ENCODE measurements around the gene ERBB2.

ERBB2 gene

GRCh38 chr17:39665642-39666224 lies 34.1 kb upstream of the ERBB2 start:
- no peak for DNase-seq (ENCODE audit: low spot score)

GRCh38 chr17:39666231-39666600 lies 33.6 kb upstream of the ERBB2 start:
- no peak for DNase-seq (ENCODE audit: low spot score)

GRCh38 chr17:39666601-39667261 lies 33.1 kb upstream of the ERBB2 start:
- no peak for DNase-seq (ENCODE audit: low spot score)

- no peak for DNase-seq (ENCODE audit: low spot score)
These were observed 32.5 kb upstream of the ERBB2 start for GRCh38 chr17:39667262-39667944.

GRCh38 chr17:39667945-39668924 lies 31.6 kb upstream of the ERBB2 start, which contains the start of gene PNMT:
Gene PNMT, plus strand, starts transcription at chr17:39668453. Its CDS starts 23 bp downstream, at chr17:39668476.
- peak; percentile 60 for DNase-seq (ENCODE audit: low spot score)

GRCh38 chr17:39669897-39670735 lies 29.7 kb upstream of the ERBB2 start:
- no peak for DNase-seq (ENCODE audit: low spot score)

GRCh38 chr17:39670746-39671145 lies 29.1 kb upstream of the ERBB2 start:
- no peak for DNase-seq (ENCODE audit: low spot score)

GRCh38 chr17:39671651-39672521 lies 28.0 kb upstream of the ERBB2 start:
- no peak for DNase-seq (ENCODE audit: low spot score)

GRCh38 chr17:39672522-39673334 lies 27.1 kb upstream of the ERBB2 start:
- DNase-seq (ENCODE audit: low spot score): no peak

- DNase-seq (ENCODE audit: low spot score): no peak
These were observed 26.4 kb upstream of the ERBB2 start for GRCh38 chr17:39673335-39674081.

GRCh38 chr17:39674179-39674578 lies 25.7 kb upstream of the ERBB2 start:
- no peak for DNase-seq (ENCODE audit: low spot score)

GRCh38 chr17:39674702-39675389 lies 25.0 kb upstream of the ERBB2 start:
- DNase-seq (ENCODE audit: low spot score): no peak

- no peak for DNase-seq (ENCODE audit: low spot score)
These were observed 24.3 kb upstream of the ERBB2 start for GRCh38 chr17:39675390-39676082.

GRCh38 chr17:39676198-39676819 lies 23.6 kb upstream of the ERBB2 start:
- DNase-seq (ENCODE audit: low spot score): peak; percentile 30

GRCh38 chr17:39677072-39677471 lies 22.8 kb upstream of the ERBB2 start:
- DNase-seq (ENCODE audit: low spot score): no peak

GRCh38 chr17:39677542-39678339 lies 22.1 kb upstream of the ERBB2 start:
- DNase-seq (ENCODE audit: low spot score): no peak

All from hematopoietic multipotent progenitor cell treated with erythropoietin and hydrocortisone succinate and interleukin-3 and kit ligand, for 15 days (in vitro differentiated cells).